Activated T-helper 1 cell treated with anti-CD3 and anti-CD28 coated beads, Interleukin-12 subunit alpha, Interleukin-12 subunit beta, Interleukin-2, Interleukin-4 antibody, amounts not matched to agents 30 ng/mL and 10 ng/mL and 1 ng/mL, durations not matched to agents 14 hours and 24 hours and 36 hours (primary cell): ENCODE results near the gene HTR6. TPM values are rescaled to one million over a fixed set of nuclear protein-coding genes. Genes with fewer than 3 reads are reported as not detected.

ENCODE experiments used
- DNase-seq: peaks from one replicate; pipeline ENCODE4 v3.0.0; 2021; ENCODE audit warnings: low spot score
- H3K27ac Mint-ChIP-seq: one replicate; pipeline ENCODE4 v1.8.0; 2021; ENCODE audit warnings: mild to moderate bottlenecking, mixed read lengths
- H3K27me3 Mint-ChIP-seq: one replicate; pipeline ENCODE4 v1.8.0; 2022; ENCODE audit warnings: mild to moderate bottlenecking, moderate library complexity, mixed read lengths; ENCODE audit not compliant: insufficient read depth
- H3K36me3 Mint-ChIP-seq: one replicate; pipeline ENCODE4 v1.8.0; 2021; ENCODE audit warnings: low read depth, mixed read lengths
- H3K4me1 Mint-ChIP-seq: one replicate; pipeline ENCODE4 v1.8.0; 2021; ENCODE audit warnings: low read depth, mixed read lengths
- H3K4me3 Mint-ChIP-seq: one replicate; pipeline ENCODE4 v1.8.0; 2021; ENCODE audit warnings: mild to moderate bottlenecking, moderate library complexity, mixed read lengths
- H3K9me3 Mint-ChIP-seq: one replicate; pipeline ENCODE4 v1.8.0; 2021; ENCODE audit warnings: mixed read lengths
- intact Hi-C: fragments of 100-400 bp; cut with micrococcal nuclease; formaldehyde crosslinking; loops from one replicate; pipeline ENCODE4 v1.15.1; 2024
- total RNA-seq: library from RNA; stranded (reverse); gene quantifications from 2 replicates; pipeline ENCODE4 v1.2.3, GENCODE V29; 2022

Gene HTR6
- total RNA-seq, 1 donor from 2014 or later = not detected

GRCh38 chr1:19654886-19655717, 9.6 kb upstream of the HTR6 start:
- Mint-ChIP-seq H3K27me3 (peaks cover 3% of the 10 kb centered on the region), H3K4me1 (peaks cover 16% of the 10 kb centered on the region), H3K36me3 (peaks cover 2% of the 10 kb centered on the region), H3K4me3 (no peak overlapping the region), H3K27ac (no peak overlapping the region), H3K9me3 (no peaks in the 10 kb centered on the region)
- intact Hi-C loops = no loop called here
- DNase-seq = no peak

- H3K36me3 Mint-ChIP-seq = peaks cover 2% of the 10 kb centered on the region
- DNase-seq = no peak
- no peaks in the 10 kb centered on the region for H3K9me3 Mint-ChIP-seq
- intact Hi-C loops = no loop called here
- H3K27ac Mint-ChIP-seq = peak overlapping the region; percentile 20
- no peak overlapping the region for H3K4me3 Mint-ChIP-seq
- H3K27me3 Mint-ChIP-seq = peaks cover 3% of the 10 kb centered on the region
- H3K4me1 Mint-ChIP-seq = peaks cover 16% of the 10 kb centered on the region
Observed at GRCh38 chr1:19655718-19656080, 9.0 kb upstream of the HTR6 start.

- Mint-ChIP-seq H3K27me3 (peaks cover 3% of the 10 kb centered on the region), H3K4me1 (peaks cover 16% of the 10 kb centered on the region), H3K4me3 (no peak overlapping the region), H3K9me3 (no peaks in the 10 kb centered on the region), H3K27ac (no peak overlapping the region), H3K36me3 (peaks cover 2% of the 10 kb centered on the region)
- DNase-seq = no peak
- intact Hi-C loops = no loop called here
Observed at GRCh38 chr1:19656134-19656779, 8.4 kb upstream of the HTR6 start.

DNA sequence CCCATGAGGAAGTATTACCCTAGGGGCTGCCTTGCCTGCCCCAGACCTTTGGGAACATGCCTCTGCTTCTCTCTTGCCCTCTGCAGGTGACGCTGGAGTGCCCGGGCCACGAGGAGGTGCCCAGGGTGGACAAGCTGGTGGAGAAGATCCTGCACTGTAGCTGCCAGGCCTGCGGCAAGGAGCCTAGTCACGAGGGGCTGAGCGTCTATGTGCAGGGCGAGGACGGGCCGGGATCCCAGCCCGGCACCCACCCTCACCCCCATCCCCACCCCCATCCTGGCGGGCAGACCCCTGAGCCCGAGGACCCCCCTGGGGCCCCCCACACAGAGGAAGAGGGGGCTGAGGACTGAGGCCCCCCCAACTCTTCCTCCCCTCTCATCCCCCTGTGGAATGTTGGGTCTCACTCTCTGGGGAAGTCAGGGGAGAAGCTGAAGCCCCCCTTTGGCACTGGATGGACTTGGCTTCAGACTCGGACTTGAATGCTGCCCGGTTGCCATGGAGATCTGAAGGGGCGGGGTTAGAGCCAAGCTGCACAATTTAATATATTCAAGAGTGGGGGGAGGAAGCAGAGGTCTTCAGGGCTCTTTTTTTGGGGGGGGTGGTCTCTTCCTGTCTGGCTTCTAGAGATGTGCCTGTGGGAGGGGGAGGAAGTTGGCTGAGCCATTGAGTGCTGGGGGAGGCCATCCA, 7.8 kb upstream of the HTR6 start:
- Mint-ChIP-seq H3K27me3 (peaks cover 7% of the 10 kb centered on the region), H3K36me3 (peaks cover 2% of the 10 kb centered on the region), H3K9me3 (no peaks in the 10 kb centered on the region), H3K4me1 (peaks cover 21% of the 10 kb centered on the region), H3K4me3 (no peak overlapping the region), H3K27ac (no peak overlapping the region)
- intact Hi-C loops = no loop called here
- no peak for DNase-seq

DNA sequence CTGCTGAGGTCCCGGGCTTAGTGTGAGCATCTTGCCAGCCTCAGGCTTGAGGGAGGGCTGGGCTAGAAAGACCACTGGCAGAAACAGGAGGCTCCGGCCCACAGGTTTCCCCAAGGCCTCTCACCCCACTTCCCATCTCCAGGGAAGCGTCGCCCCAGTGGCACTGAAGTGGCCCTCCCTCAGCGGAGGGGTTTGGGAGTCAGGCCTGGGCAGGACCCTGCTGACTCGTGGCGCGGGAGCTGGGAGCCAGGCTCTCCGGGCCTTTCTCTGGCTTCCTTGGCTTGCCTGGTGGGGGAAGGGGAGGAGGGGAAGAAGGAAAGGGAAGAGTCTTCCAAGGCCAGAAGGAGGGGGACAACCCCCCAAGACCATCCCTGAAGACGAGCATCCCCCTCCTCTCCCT, 7.2 kb upstream of the HTR6 start:
- H3K27me3 Mint-ChIP-seq = peaks cover 12% of the 10 kb centered on the region
- peaks cover 2% of the 10 kb centered on the region for H3K36me3 Mint-ChIP-seq
- H3K4me3 Mint-ChIP-seq = no peak overlapping the region
- H3K27ac Mint-ChIP-seq = no peak overlapping the region
- H3K4me1 Mint-ChIP-seq = peaks cover 21% of the 10 kb centered on the region
- no peaks in the 10 kb centered on the region for H3K9me3 Mint-ChIP-seq
- no peak for DNase-seq
- intact Hi-C loops = no loop called here

DNA sequence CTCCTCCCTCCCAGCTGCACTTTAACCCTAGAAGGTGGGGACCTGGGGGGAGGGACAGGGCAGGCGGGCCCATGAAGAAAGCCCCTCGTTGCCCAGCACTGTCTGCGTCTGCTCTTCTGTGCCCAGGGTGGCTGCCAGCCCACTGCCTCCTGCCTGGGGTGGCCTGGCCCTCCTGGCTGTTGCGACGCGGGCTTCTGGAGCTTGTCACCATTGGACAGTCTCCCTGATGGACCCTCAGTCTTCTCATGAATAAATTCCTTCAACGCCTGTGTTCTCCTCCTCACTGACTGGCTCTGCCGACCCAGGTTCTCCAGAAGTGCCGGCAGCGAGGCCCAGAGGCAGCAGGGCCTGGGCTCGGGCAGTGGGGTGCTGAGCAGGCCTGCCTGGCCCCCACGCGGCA, 6.5 kb upstream of the HTR6 start:
- intact Hi-C loops = no loop called here

DNA sequence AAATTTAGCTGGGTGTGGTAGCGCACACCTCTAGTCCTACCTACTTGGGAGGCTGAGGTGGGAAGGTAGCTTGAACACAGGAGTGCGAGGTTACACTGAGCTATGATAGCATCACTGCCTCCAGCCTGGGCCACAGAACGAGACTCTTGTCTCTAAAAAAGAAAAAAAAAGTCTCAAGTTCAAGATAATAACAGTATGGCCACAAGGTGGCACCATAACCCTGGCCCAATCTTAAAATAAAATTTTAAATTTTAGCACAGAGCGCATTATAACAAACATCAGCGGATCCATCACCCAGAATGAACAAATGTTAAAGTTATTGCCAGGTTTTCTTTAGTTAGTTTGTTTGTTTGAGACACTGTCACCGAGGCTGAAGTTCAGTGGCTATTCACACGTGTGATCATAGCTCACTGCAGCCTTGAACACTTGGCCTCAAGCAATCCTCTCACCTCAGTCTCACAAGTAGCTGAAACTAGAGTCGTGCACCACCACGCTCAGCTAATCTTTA, 2.9 kb upstream of the HTR6 start:
- H3K4me1 Mint-ChIP-seq = peaks cover 12% of the 10 kb centered on the region
- no peaks in the 10 kb centered on the region for H3K36me3 Mint-ChIP-seq
- DNase-seq = no peak
- H3K9me3 Mint-ChIP-seq = no peaks in the 10 kb centered on the region
- no peak overlapping the region for H3K27ac Mint-ChIP-seq
- intact Hi-C loops = loop anchor here (1.0 to 5.0 kb wide), 4 partner anchors 43 to 271 kb away; partner anchors contain the start of gene OTUD3
- H3K27me3 Mint-ChIP-seq = peaks cover 41% of the 10 kb centered on the region
- H3K4me3 Mint-ChIP-seq = no peak overlapping the region

More for the DNA sequence above, 6.5 kb upstream of the HTR6 start:
- peaks cover 18% of the 10 kb centered on the region for H3K27me3 Mint-ChIP-seq
- H3K9me3 Mint-ChIP-seq = no peaks in the 10 kb centered on the region
- H3K36me3 Mint-ChIP-seq = peaks cover 2% of the 10 kb centered on the region
- H3K4me3 Mint-ChIP-seq = no peak overlapping the region
- no peak for DNase-seq
- peak overlapping the region; percentile 29 for H3K27ac Mint-ChIP-seq
- H3K4me1 Mint-ChIP-seq = peaks cover 21% of the 10 kb centered on the region

- H3K4me1 Mint-ChIP-seq = peaks cover 12% of the 10 kb centered on the region
- no peak overlapping the region for H3K4me3 Mint-ChIP-seq
- H3K36me3 Mint-ChIP-seq = no peaks in the 10 kb centered on the region
- no peaks in the 10 kb centered on the region for H3K9me3 Mint-ChIP-seq
- DNase-seq = no peak
- peaks cover 47% of the 10 kb centered on the region for H3K27me3 Mint-ChIP-seq
- intact Hi-C loops = loop anchor here (5.0 kb wide), 1 partner anchor 220 kb away; the partner anchor contains the start of gene OTUD3
- no peak overlapping the region for H3K27ac Mint-ChIP-seq
Observed at GRCh38 chr1:19662313-19662712, 2.4 kb upstream of the HTR6 start.

- Mint-ChIP-seq H3K36me3 (no peaks in the 10 kb centered on the region), H3K27ac (no peak overlapping the region), H3K27me3 (peaks cover 54% of the 10 kb centered on the region), H3K4me1 (peaks cover 5% of the 10 kb centered on the region), H3K9me3 (no peaks in the 10 kb centered on the region), H3K4me3 (no peak overlapping the region)
- intact Hi-C loops = no loop called here
- DNase-seq = no peak
Observed at GRCh38 chr1:19665186-19665495, 466 bp downstream of the HTR6 start.

DNA sequence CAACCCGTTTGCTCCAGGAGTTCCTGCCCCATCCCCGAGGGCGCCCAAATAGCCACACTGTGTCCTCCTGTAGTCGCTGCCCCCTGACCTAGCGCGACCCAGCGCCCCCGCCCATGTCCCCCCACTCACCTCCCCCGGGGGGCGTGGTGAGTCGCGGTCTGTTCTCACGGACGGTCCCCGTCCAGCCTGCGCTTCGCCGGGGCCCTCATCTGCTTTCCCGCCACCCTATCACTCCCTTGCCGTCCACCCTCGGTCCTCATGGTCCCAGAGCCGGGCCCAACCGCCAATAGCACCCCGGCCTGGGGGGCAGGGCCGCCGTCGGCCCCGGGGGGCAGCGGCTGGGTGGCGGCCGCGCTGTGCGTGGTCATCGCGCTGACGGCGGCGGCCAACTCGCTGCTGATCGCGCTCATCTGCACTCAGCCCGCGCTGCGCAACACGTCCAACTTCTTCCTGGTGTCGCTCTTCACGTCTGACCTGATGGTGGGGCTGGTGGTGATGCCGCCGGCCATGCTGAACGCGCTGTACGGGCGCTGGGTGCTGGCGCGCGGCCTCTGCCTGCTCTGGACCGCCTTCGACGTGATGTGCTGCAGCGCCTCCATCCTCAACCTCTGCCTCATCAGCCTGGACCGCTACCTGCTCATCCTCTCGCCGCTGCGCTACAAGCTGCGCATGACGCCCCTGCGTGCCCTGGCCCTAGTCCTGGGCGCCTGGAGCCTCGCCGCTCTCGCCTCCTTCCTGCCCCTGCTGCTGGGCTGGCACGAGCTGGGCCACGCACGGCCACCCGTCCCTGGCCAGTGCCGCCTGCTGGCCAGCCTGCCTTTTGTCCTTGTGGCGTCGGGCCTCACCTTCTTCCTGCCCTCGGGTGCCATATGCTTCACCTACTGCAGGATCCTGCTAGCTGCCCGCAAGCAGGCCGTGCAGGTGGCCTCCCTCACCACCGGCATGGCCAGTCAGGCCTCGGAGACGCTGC, 1.1 kb downstream of the HTR6 start:
- H3K4me3 Mint-ChIP-seq = peak overlapping the region; percentile 58
- intact Hi-C loops = no loop called here
- no peaks in the 10 kb centered on the region for H3K36me3 Mint-ChIP-seq
- H3K27me3 Mint-ChIP-seq = peaks cover 54% of the 10 kb centered on the region
- H3K9me3 Mint-ChIP-seq = no peaks in the 10 kb centered on the region
- no peak overlapping the region for H3K27ac Mint-ChIP-seq
- peaks cover 5% of the 10 kb centered on the region for H3K4me1 Mint-ChIP-seq
- no peak for DNase-seq

DNA sequence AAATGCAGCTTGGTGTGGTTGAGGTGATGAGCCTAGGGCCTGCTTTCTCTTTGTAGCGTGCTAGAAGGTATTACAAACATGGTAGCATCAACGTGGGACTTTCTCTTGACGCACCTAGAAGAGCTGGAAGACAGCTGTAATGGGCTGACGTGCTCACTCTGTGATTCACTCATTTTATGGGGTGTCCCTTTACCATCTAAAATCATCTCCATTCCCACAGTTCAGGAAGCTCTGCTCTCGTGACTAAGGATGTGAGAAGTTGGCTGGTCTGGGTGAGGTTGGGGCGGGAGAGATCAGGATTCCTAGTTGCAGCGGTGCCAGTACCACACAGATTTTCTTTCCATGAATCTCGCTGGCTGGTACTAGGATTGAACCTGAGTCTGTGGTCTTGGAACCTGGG, 4.2 kb downstream of the HTR6 start:
- Mint-ChIP-seq H3K27ac (no peak overlapping the region), H3K9me3 (no peaks in the 10 kb centered on the region), H3K27me3 (peaks cover 38% of the 10 kb centered on the region), H3K4me3 (no peak overlapping the region), H3K4me1 (no peaks in the 10 kb centered on the region), H3K36me3 (no peaks in the 10 kb centered on the region)
- no peak for DNase-seq
- intact Hi-C loops = no loop called here

DNA sequence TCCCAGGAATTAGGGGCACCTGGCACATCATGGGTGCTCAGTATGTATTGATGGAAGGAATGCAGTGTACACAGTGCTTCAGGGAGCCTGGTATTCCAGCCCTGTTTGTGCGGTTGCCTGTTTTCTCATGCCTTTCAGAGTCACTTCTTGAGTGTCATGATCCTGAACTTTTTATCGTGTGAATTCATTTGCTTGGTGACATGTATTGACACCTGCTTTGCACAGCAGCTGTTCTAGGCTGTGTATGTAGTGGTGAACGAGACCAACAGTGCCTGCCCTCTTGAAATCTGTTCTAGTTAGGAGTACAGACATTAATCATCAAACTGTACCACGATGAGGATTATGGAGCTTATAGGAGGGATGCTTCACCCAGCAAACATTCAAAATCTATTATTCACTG, 6.1 kb downstream of the HTR6 start:
- DNase-seq = no peak
- H3K27me3 Mint-ChIP-seq = peaks cover 31% of the 10 kb centered on the region
- no peaks in the 10 kb centered on the region for H3K36me3 Mint-ChIP-seq
- intact Hi-C loops = no loop called here
- no peak overlapping the region for H3K27ac Mint-ChIP-seq
- H3K4me3 Mint-ChIP-seq = no peak overlapping the region
- no peaks in the 10 kb centered on the region for H3K9me3 Mint-ChIP-seq
- no peaks in the 10 kb centered on the region for H3K4me1 Mint-ChIP-seq
